SH-SY5Y (cell line): ENCODE data around the gene CRB3.

ENCODE experiments used
- GATA2 ChIP-seq: IDR thresholded peaks from 2 replicates; pipeline ENCODE4 v1.6.1; 2011; ENCODE audit warnings: mild to moderate bottlenecking, low read depth, low read length
- GATA3 ChIP-seq: IDR thresholded peaks from 2 replicates; pipeline ENCODE4 v1.6.1; 2011; ENCODE audit warnings: low read depth, mild to moderate bottlenecking, low read length, moderate library complexity

GRCh38 chr19:6415591-6416190 is 48.4 kb upstream of the CRB3 start:
- TF ChIP-seq GATA2, result no peak
- no peak for TF ChIP-seq GATA3
